SK-N-SH (cell line): ENCODE results near the gene CBX1. TPM values are rescaled to one million over a fixed set of nuclear protein-coding genes. Genes with fewer than 3 reads are reported as not detected.
"Not testable (repeated sequence)": the region's sequence is repeated elsewhere in the genome, so short reads cannot be mapped to it uniquely, and the experiment has no call there.

ENCODE experiments used
- CTCF ChIA-PET: fragments of 300-600, 350-600 bp; formaldehyde crosslinking; extraction: SDS; loops from one replicate; lab custom pipeline; 2021; lab: Yijun Ruan, JAX
- POLR2A ChIA-PET: fragments of 350-600 bp; sonication (Branson Sonifier 250); formaldehyde crosslinking; extraction: SDS; loops from one replicate; lab custom pipeline; 2020; ENCODE audit warnings: antibody characterized with exemption, inconsistent platforms; lab: Yijun Ruan, JAX
- DNase-seq: peaks from one replicate; pipeline ENCODE4 v3.0.0; 2012
- H2AFZ ChIP-seq: fragments of 200-600 bp; sonication (generic); 2 replicates; pipeline ENCODE4 v1.8.1; 2016; ENCODE audit warnings: antibody characterized with exemption, mild to moderate bottlenecking, low read depth
- H3F3A ChIP-seq: fragments of 200-600 bp; sonication (generic); replicated peaks from 2 replicates; pipeline ENCODE3; 2016; ENCODE audit warnings: antibody characterized with exemption, mild to moderate bottlenecking; ENCODE audit not compliant: insufficient read depth
- H3K27ac ChIP-seq, 2 experiments: fragments of 200-500 bp in 1 of 2; fragments of 200-600 bp in 1 of 2; sonication (Bioruptor generic) in 1 of 2; sonication (generic), shearing (Covaris generic) in 1 of 2; 2 replicates each; pipeline versions ENCODE4 v1.5.1 to v1.6.1; 2014 to 2016; ENCODE audit warnings: low read depth in 2 of 2, inconsistent platforms in 1 of 2, low read length in 1 of 2, mild to moderate bottlenecking in 1 of 2, mixed read lengths in 1 of 2
- H3K27me3 ChIP-seq: fragments of 200-600 bp; sonication (generic), shearing (Covaris generic); 2 replicates; pipeline ENCODE4 v1.6.1; 2016; ENCODE audit warnings: mixed run types; ENCODE audit not compliant: insufficient read depth
- H3K36me3 ChIP-seq, 2 experiments: fragments of 200-500 bp in 1 of 2; fragments of 200-600 bp in 1 of 2; sonication (Bioruptor generic) in 1 of 2; sonication (generic) in 1 of 2; replicated peaks in 1 of 2; 2 replicates each; pipeline versions ENCODE3 to v1.5.1; 2014 to 2016; ENCODE audit warnings: low read length in 1 of 2, mild to moderate bottlenecking in 1 of 2; ENCODE audit not compliant: insufficient read depth in 2 of 2, control insufficient read depth in 1 of 2
- H3K4me1 ChIP-seq, 2 experiments: fragments of 200-500 bp in 1 of 2; fragments of 200-600 bp in 1 of 2; sonication (Bioruptor generic) in 1 of 2; sonication (generic), shearing (Covaris generic) in 1 of 2; 2 replicates each; pipeline versions ENCODE4 v1.5.1 to v1.6.1; 2014 to 2016; ENCODE audit warnings: low read depth in 1 of 2, low read length in 1 of 2, mixed run types in 1 of 2; ENCODE audit not compliant: insufficient read depth in 2 of 2, control insufficient read depth in 1 of 2
- H3K4me2 ChIP-seq: fragments of 200-600 bp; sonication (generic), shearing (Covaris generic); 2 replicates; pipeline ENCODE4 v1.6.1; 2017; ENCODE audit warnings: mixed run types
- H3K4me3 ChIP-seq, 2 experiments: fragments of 200-500 bp in 1 of 2; fragments of 200-600 bp in 1 of 2; sonication (Bioruptor generic) in 1 of 2; sonication (generic), shearing (Covaris generic) in 1 of 2; 2 replicates each; pipeline versions ENCODE4 v1.5.1 to v1.8.1; 2014 to 2016; ENCODE audit warnings: low read depth in 2 of 2, inconsistent platforms in 1 of 2, low read length in 1 of 2, mild to moderate bottlenecking in 1 of 2, mixed read lengths in 1 of 2, moderate library complexity in 1 of 2
- H3K79me2 ChIP-seq: fragments of 200-600 bp; sonication (generic); 2 replicates; pipeline ENCODE4 v1.8.1; 2017; ENCODE audit warnings: mild to moderate bottlenecking; ENCODE audit not compliant: insufficient read depth
- H3K9ac ChIP-seq: fragments of 200-600 bp; sonication (generic); 2 replicates; pipeline ENCODE4 v1.6.1; 2017; ENCODE audit warnings: mixed run types
- H3K9me2 ChIP-seq: fragments of 200-600 bp; sonication (generic); 2 replicates; pipeline ENCODE4 v1.6.1; 2017; ENCODE audit warnings: mixed run types
- H3K9me3 ChIP-seq: fragments of 200-600 bp; sonication (generic); 2 replicates; pipeline ENCODE4 v1.6.1; 2017; ENCODE audit warnings: mixed run types, mild to moderate bottlenecking, moderate library complexity
- H4K20me1 ChIP-seq: fragments of 200-600 bp; sonication (generic); 2 replicates; pipeline ENCODE4 v1.6.1; 2017; ENCODE audit warnings: mild to moderate bottlenecking, mixed run types; ENCODE audit not compliant: insufficient read depth
- EZH2phosphoT487 ChIP-seq: fragments of 200-600 bp; sonication (generic); IDR thresholded peaks from 2 replicates; pipeline ENCODE4 v1.6.1; 2017; ENCODE audit warnings: low read depth, mixed run types, mild to moderate bottlenecking, antibody characterized with exemption, moderate library complexity, borderline replicate concordance
- FOXJ3 ChIP-seq: sonication (generic); formaldehyde crosslinking; IDR thresholded peaks from 2 replicates; pipeline ENCODE4 v1.5.1; 2020; ENCODE audit warnings: mild to moderate bottlenecking, missing genetic modification reagents
- FOXM1 ChIP-seq: IDR thresholded peaks from 2 replicates; pipeline ENCODE4 v1.4.0; 2012; ENCODE audit warnings: low read depth, mild to moderate bottlenecking
- MEF2A ChIP-seq: IDR thresholded peaks from 2 replicates; pipeline ENCODE4 v1.4.0; 2012; ENCODE audit warnings: low read depth, borderline replicate concordance
- NFIC ChIP-seq: IDR thresholded peaks from 2 replicates; pipeline ENCODE4 v1.4.0; 2012; ENCODE audit warnings: borderline replicate concordance
- RAD21 ChIP-seq: IDR thresholded peaks from 2 replicates; pipeline ENCODE4 v1.6.1; 2012; ENCODE audit warnings: mild to moderate bottlenecking, low read length
- RCOR1 ChIP-seq: fragments of 150-350 bp; IDR thresholded peaks from 2 replicates; pipeline ENCODE4 v1.6.1; 2017; ENCODE audit warnings: antibody characterized with exemption, low read length
- SMC3 ChIP-seq: IDR thresholded peaks from 2 replicates; pipeline ENCODE4 v1.6.1; 2012; ENCODE audit warnings: low read depth, low read length, improper control_type of control experiment
- TAF1 ChIP-seq: IDR thresholded peaks from 2 replicates; pipeline ENCODE4 v1.6.1; 2012; ENCODE audit warnings: low read depth, mild to moderate bottlenecking, low read length, moderate library complexity, borderline replicate concordance
- TEAD4 ChIP-seq: IDR thresholded peaks from 2 replicates; pipeline ENCODE4 v1.4.0; 2012; ENCODE audit warnings: mild to moderate bottlenecking, borderline replicate concordance; ENCODE audit not compliant: insufficient read depth
- YY1 ChIP-seq: IDR thresholded peaks from 2 replicates; pipeline ENCODE4 v1.4.0; 2012; ENCODE audit warnings: low read depth, mild to moderate bottlenecking
- WGBS: methylation state at CpG from one replicate; pipeline ENCODE4 v1.1.6; 2017; ENCODE audit warnings: low lambda C conversion rate; 5-methylcytosine and 5-hydroxymethylcytosine counted together
- polyA plus RNA-seq, 3 experiments: library from polyadenylated mRNA; depleted of rRNA; stranded (reverse); fragments of >200 nt; gene quantifications; 2 replicates each; pipeline ENCODE4 v1.2.3, GENCODE V29; 2012
- TF ChIP-seq, protein P1 (sequence below): IDR thresholded peaks from 2 replicates; pipeline ENCODE4; 2012
- TF ChIP-seq, protein P2 (sequence below): IDR thresholded peaks from 2 replicates; pipeline ENCODE4 v1.4.0; 2012; ENCODE audit warnings: low read depth, borderline replicate concordance
- TF ChIP-seq, protein P3 (sequence below): fragments of 200-600 bp; sonication (generic); IDR thresholded peaks from 2 replicates; pipeline ENCODE4 v1.6.1; 2017; ENCODE audit warnings: antibody characterized with exemption, mild to moderate bottlenecking, moderate library complexity

The CBX1 gene
- polyA plus RNA-seq, 1 of the 3 experiments (the other 2 are of a cell fraction), result 102 TPM

DNA sequence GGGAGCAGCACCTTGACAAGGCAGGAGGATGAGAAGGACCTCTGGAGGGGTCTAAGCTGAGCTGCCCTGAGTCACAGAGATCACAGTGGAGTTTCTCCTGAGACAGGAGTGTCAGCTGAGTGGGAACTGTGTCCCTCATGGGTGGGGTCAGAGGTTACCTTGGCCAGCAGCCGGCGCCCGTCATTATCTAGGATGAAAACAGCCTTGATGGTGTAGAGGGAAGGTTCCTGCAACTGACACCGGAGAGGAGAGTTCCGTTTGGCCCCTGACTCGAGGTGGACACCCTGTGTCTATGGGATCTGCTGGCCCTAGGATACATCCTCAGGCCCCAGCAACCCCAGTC, 64.6 kb downstream of the CBX1 start:
- POLR2A ChIA-PET, result interaction anchor here (0.5 to 3.8 kb wide), 5 partner anchors 9 to 854 kb away, joined by 3 to 34 read pairs (median 4); partner anchors contain the start of gene NFE2L1
- Histone ChIP-seq H3K9me3 (no peaks in the 10 kb centered on the region), H3K27me3 (no peaks in the 10 kb centered on the region)
- 96% methylated on average over 6 of the region's 6 CpGs for WGBS
- TF ChIP-seq, protein P1, sequence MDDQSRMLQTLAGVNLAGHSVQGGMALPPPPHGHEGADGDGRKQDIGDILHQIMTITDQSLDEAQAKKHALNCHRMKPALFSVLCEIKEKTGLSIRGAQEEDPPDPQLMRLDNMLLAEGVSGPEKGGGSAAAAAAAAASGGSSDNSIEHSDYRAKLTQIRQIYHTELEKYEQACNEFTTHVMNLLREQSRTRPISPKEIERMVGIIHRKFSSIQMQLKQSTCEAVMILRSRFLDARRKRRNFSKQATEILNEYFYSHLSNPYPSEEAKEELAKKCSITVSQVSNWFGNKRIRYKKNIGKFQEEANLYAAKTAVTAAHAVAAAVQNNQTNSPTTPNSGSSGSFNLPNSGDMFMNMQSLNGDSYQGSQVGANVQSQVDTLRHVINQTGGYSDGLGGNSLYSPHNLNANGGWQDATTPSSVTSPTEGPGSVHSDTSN, result no peak
- TF ChIP-seq RCOR1 (no peak), EZH2phosphoT487 (no peak), YY1 (no peak), MEF2A (no peak), TEAD4 (no peak), SMC3 (no peak), NFIC (no peak), FOXJ3 (no peak), RAD21 (no peak), TAF1 (no peak), FOXM1 (no peak)
- TF ChIP-seq, protein P2, sequence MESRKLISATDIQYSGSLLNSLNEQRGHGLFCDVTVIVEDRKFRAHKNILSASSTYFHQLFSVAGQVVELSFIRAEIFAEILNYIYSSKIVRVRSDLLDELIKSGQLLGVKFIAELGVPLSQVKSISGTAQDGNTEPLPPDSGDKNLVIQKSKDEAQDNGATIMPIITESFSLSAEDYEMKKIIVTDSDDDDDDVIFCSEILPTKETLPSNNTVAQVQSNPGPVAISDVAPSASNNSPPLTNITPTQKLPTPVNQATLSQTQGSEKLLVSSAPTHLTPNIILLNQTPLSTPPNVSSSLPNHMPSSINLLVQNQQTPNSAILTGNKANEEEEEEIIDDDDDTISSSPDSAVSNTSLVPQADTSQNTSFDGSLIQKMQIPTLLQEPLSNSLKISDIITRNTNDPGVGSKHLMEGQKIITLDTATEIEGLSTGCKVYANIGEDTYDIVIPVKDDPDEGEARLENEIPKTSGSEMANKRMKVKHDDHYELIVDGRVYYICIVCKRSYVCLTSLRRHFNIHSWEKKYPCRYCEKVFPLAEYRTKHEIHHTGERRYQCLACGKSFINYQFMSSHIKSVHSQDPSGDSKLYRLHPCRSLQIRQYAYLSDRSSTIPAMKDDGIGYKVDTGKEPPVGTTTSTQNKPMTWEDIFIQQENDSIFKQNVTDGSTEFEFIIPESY, result no peak
- TF ChIP-seq, protein P3, sequence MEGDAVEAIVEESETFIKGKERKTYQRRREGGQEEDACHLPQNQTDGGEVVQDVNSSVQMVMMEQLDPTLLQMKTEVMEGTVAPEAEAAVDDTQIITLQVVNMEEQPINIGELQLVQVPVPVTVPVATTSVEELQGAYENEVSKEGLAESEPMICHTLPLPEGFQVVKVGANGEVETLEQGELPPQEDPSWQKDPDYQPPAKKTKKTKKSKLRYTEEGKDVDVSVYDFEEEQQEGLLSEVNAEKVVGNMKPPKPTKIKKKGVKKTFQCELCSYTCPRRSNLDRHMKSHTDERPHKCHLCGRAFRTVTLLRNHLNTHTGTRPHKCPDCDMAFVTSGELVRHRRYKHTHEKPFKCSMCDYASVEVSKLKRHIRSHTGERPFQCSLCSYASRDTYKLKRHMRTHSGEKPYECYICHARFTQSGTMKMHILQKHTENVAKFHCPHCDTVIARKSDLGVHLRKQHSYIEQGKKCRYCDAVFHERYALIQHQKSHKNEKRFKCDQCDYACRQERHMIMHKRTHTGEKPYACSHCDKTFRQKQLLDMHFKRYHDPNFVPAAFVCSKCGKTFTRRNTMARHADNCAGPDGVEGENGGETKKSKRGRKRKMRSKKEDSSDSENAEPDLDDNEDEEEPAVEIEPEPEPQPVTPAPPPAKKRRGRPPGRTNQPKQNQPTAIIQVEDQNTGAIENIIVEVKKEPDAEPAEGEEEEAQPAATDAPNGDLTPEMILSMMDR, result no peak
- TF ChIP-seq, all 33 proteins: peak for 0
- peak overlapping the region; percentile 92 for H3K4me2 ChIP-seq
- peaks cover 5 to 14% of the 10 kb centered on the region in 2 experiments; a peak in 2 of 4 replicates for H3K4me1 ChIP-seq
- H4K20me1 ChIP-seq, result no peaks in the 10 kb centered on the region
- DNase-seq, result no peak
- peaks cover 5% of the 10 kb centered on the region for H3F3A ChIP-seq
- no peak overlapping the region for H3K27ac ChIP-seq
- H2AFZ ChIP-seq, result 0 out of 2 replicates have a peak overlapping the region, but pooled peaks have one; percentile 74
- peak overlapping the region; percentile 51; the same call in 1 of the 2 replicates for H3K9ac ChIP-seq
- H3K36me3 ChIP-seq, result no peaks in the 10 kb centered on the region
- H3K79me2 ChIP-seq, result no peaks in the 10 kb centered on the region
- CTCF ChIA-PET, result interaction anchor here (1.0 to 31.3 kb wide), 15 partner anchors 11 to 146 kb away, joined by 3 to 1200 read pairs (median 5); partner anchors contain the start of genes NFE2L1 and SNX11
- H3K4me3 ChIP-seq, result peak overlapping the region; percentile 53 to 63
- no peaks in the 10 kb centered on the region for H3K9me2 ChIP-seq

DNA sequence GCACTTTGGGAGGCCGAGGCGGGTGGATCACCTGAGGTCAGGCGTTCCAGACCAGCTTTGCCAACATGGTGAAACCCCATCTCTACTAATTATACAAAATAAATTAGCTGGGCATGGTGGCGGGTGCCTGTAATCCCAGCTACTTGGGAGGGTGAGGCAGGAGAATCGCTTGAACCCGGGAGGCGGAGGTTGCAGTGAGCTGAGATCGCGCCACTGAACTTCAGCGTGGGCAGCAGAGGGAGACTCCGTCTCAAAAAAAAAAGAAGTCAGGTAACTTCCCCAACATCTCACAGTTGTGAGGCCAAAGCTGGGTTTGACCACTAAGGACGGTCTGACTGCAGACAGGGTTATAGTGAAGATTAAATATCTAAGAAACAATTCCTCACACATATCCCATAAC, 66.5 kb downstream of the CBX1 start:
- DNase-seq, H3K36me3 ChIP-seq, H3K27ac ChIP-seq, H3F3A ChIP-seq, H3K79me2 ChIP-seq, H3K9ac ChIP-seq, H3K4me2 ChIP-seq, H3K4me3 ChIP-seq, H3K9me2 ChIP-seq, H3K27me3 ChIP-seq, H2AFZ ChIP-seq, H3K9me3 ChIP-seq, H4K20me1 ChIP-seq: not testable (repeated sequence)
- POLR2A ChIA-PET, result interaction anchor here (0.6 kb wide), 1 partner anchor 682 kb away, joined by 3 read pairs; no protein-coding TSS in a partner anchor
- peaks cover 5 to 14% of the 10 kb centered on the region in 2 experiments; a peak in 2 of 4 replicates for H3K4me1 ChIP-seq
- CTCF ChIA-PET, result interaction anchor here (0.6 to 31.3 kb wide), 8 partner anchors 9 to 901 kb away, joined by 3 to 1200 read pairs (median 4); partner anchors contain the start of gene NFE2L1
- WGBS, result 90% methylated on average over 12 of the region's 12 CpGs
